Gastrocnemius medialis (tissue), 4 donors: ENCODE results near the gene SDCCAG8. TPM values are rescaled to one million over a fixed set of nuclear protein-coding genes. Genes with fewer than 3 reads are reported as not detected.

ENCODE experiments used
- ATAC-seq, 2 donors: fragments of 150-250 bp; one replicate each; pipeline ENCODE4 v1.9.1; 2016
- DNase-seq, 2 donors: peaks; one replicate each; pipeline ENCODE4 v3.0.0-alpha.2; 2019
- H3K27ac ChIP-seq, 4 donors: fragments of 200-600 bp; sonication (generic); 1 replicate in 1 of 4; 2 replicates in 3 of 4; pipeline ENCODE4 v1.5.1; 2016 to 2018; ENCODE audit warnings: mild to moderate bottlenecking in 2 of 4, moderate library complexity in 1 of 4
- H3K27me3 ChIP-seq, 3 donors: fragments of 200-600 bp; sonication (generic) in 2 of 3; 1 replicate in 1 of 3; 2 replicates in 2 of 3; pipeline versions ENCODE4 v1.5.1 to v1.6.0; 2016 to 2019; ENCODE audit warnings: mild to moderate bottlenecking in 1 of 3, moderate library complexity in 1 of 3
- H3K36me3 ChIP-seq, 2 donors: fragments of 200-600 bp; sonication (generic) in 1 of 2; one replicate each; pipeline ENCODE4 v1.5.1; 2017 to 2018
- H3K4me1 ChIP-seq, 2 donors: fragments of 200-600 bp; sonication (generic) in 1 of 2; one replicate each; pipeline ENCODE4 v1.5.1; 2016 to 2017; ENCODE audit warnings: mild to moderate bottlenecking in 2 of 2
- H3K4me3 ChIP-seq, 4 donors: fragments of 200-600 bp; sonication (generic) in 3 of 4; 1 replicate in 1 of 4; 2 replicates in 3 of 4; pipeline ENCODE4 v1.5.1; 2016 to 2019; ENCODE audit warnings: mild to moderate bottlenecking in 2 of 4
- H3K9me3 ChIP-seq, 3 donors: fragments of 200-600 bp; sonication (generic) in 2 of 3; 1 replicate in 1 of 3; 2 replicates in 2 of 3; pipeline ENCODE4 v1.5.1; 2016 to 2019
- POLR2A ChIP-seq, 2 donors: fragments of 450-650 bp; IDR thresholded peaks; one replicate each; pipeline ENCODE4 v1.6.1; 2017; ENCODE audit warnings: antibody characterized with exemption in 2 of 2, mild to moderate bottlenecking in 2 of 2, moderate library complexity in 2 of 2
- in situ Hi-C, 4 donors: fragments of 200-750 bp; cut with MboI; loops; one replicate each; pipeline versions ENCODE4 v1.15.0 to v1.8.0; 2017; ENCODE audit warnings: low sequenced_read_pairs in 4 of 4
- intact Hi-C: fragments of 100-400 bp; cut with DNase I; formaldehyde crosslinking; loops from one replicate; pipeline ENCODE4 v1.15.1; 2023; ENCODE audit warnings: low total_unique reads
- total RNA-seq, 4 donors: library from RNA; depleted of rRNA; stranded (reverse); fragments of >200 nt; gene quantifications; one replicate each; pipeline versions ENCODE4 v1.1.0 to v1.2.3, GENCODE V29; 2016
- TF ChIP-seq, protein P1 (sequence below), 5 experiments: fragments of 450-650 bp in 3 of 5; fragments of 200-600 bp in 2 of 5; sonication (generic) in 2 of 5; IDR thresholded peaks in 4 of 5; conservative IDR thresholded peaks in 1 of 5; 1 replicate in 4 of 5; 2 replicates in 1 of 5; pipeline ENCODE4 v1.5.1; 2016 to 2019; ENCODE audit warnings: antibody characterized with exemption in 5 of 5, mild to moderate bottlenecking in 3 of 5, moderate library complexity in 3 of 5

SDCCAG8 gene
- total RNA-seq, 4 donors from 2014 or later = 12.3 to 33.9 (median 26.1) TPM

DNA sequence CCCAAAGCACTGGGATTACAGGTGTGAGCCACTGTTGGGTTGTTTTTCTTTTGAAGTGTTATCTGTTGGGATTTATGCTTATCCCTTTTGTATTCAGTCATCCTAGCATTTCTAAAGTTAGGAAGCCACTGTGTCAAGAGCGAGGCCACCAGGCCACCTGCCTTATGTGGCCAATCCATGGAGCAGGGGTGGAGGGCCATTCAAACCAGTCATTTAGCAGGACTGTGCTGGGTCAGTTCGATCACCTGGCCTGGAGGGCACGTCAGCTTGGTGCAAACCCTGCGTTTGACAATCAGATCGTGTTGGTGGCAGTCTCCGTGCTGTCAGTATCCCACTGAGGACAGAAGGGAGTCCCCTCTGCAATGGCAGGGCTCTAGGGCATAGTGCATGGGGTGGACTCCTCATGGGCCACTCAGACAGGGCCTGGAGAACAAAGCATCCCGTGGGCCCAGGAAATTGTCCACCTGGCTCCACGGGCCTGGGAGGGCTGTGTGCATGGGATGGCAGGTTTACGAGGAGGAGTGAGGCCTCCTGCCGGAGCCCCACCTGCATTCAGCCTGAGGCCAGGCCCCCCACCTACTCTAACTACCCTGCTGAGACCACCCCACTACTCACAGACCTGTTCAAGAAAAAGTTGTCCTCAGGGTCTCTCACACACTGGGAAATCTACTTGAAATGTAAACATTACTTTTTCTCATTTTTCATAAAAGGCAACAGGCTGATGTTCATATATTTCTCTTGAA is 242.3 kb downstream of the SDCCAG8 start:
- H3K27me3 ChIP-seq = no peaks in the 10 kb centered on the region
- no peaks in the 10 kb centered on the region for H3K9me3 ChIP-seq
- intact Hi-C loops (no loop called here), in situ Hi-C loops (no loop called here)
- H3K4me1 ChIP-seq = peaks cover 8 to 13% of the 10 kb centered on the region in 2 donors
- H3K36me3 ChIP-seq = peaks cover 0 to 4% of the 10 kb centered on the region in 2 donors
- DNase-seq = no peak
- H3K4me3 ChIP-seq = no peak overlapping the region
- TF ChIP-seq, protein P1, sequence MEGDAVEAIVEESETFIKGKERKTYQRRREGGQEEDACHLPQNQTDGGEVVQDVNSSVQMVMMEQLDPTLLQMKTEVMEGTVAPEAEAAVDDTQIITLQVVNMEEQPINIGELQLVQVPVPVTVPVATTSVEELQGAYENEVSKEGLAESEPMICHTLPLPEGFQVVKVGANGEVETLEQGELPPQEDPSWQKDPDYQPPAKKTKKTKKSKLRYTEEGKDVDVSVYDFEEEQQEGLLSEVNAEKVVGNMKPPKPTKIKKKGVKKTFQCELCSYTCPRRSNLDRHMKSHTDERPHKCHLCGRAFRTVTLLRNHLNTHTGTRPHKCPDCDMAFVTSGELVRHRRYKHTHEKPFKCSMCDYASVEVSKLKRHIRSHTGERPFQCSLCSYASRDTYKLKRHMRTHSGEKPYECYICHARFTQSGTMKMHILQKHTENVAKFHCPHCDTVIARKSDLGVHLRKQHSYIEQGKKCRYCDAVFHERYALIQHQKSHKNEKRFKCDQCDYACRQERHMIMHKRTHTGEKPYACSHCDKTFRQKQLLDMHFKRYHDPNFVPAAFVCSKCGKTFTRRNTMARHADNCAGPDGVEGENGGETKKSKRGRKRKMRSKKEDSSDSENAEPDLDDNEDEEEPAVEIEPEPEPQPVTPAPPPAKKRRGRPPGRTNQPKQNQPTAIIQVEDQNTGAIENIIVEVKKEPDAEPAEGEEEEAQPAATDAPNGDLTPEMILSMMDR (IDR thresholded peaks at IDR 0.05 in 4 of 5, conservative IDR thresholded peaks at IDR 0.05 in 1 of 5) = no peak
- no peak for TF ChIP-seq POLR2A (IDR thresholded peaks at IDR 0.05)
- H3K27ac ChIP-seq = no peak overlapping the region
- ATAC-seq = no peak

DNA sequence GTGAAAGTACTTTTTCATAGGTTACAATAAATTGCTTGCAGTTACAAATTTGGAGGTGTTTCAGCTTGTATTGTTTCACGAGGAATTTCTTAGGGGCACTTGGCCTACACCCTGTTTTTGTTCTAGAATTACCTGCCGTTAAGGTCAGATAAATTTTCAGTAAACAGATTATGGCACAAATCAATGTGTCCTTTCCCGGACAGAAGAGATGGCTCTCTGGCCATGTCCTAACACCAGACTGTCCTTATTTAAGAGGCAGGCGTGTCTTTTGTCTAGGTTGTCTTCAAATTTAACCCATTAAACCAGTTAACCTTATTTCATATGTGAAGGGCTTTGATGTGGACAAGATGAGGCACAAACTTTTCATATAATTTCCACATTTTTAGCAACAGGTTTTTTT is 243.4 kb downstream of the SDCCAG8 start:
- intact Hi-C loops = no loop called here
- Histone ChIP-seq H3K4me3 (no peak overlapping the region), H3K9me3 (no peaks in the 10 kb centered on the region), H3K27ac (no peak overlapping the region), H3K36me3 (peaks cover 0 to 14% of the 10 kb centered on the region in 2 donors), H3K4me1 (peaks cover 8 to 13% of the 10 kb centered on the region in 2 donors), H3K27me3 (no peaks in the 10 kb centered on the region)
- in situ Hi-C loops = no loop called here
- TF ChIP-seq POLR2A (IDR thresholded peaks at IDR 0.05) = no peak
- TF ChIP-seq, protein P1 (IDR thresholded peaks at IDR 0.05 in 4 of 5, conservative IDR thresholded peaks at IDR 0.05 in 1 of 5) = no peak
- no peak for ATAC-seq
- no peak for DNase-seq

DNA sequence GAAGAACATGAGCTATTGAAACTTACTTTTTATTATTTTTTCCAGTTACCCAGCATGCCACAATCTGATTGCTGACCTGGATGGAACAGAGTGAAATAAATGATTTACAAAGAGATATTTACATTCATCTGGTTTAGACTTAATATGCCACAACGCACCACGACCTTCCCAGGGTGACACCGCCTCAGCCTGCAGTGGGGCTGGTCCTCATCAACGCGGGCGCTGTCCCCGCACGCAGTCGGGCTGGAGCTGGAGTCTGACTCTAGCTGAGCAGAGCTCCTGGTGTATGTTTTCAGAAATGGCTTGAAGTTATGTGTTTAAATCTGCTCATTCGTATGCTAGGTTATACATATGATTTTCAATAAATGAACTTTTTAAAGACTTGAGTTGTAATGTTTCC is 243.9 kb downstream of the SDCCAG8 start:
- H3K4me3 ChIP-seq = no peak overlapping the region
- ATAC-seq (no peak), DNase-seq (no peak)
- no peak overlapping the region for H3K27ac ChIP-seq
- no peak for TF ChIP-seq POLR2A (IDR thresholded peaks at IDR 0.05)
- H3K9me3 ChIP-seq = no peaks in the 10 kb centered on the region
- in situ Hi-C loops (no loop called here), intact Hi-C loops (no loop called here)
- H3K27me3 ChIP-seq = no peaks in the 10 kb centered on the region
- H3K36me3 ChIP-seq = peaks cover 0 to 15% of the 10 kb centered on the region in 2 donors
- H3K4me1 ChIP-seq = peaks cover 8 to 13% of the 10 kb centered on the region in 2 donors

DNA sequence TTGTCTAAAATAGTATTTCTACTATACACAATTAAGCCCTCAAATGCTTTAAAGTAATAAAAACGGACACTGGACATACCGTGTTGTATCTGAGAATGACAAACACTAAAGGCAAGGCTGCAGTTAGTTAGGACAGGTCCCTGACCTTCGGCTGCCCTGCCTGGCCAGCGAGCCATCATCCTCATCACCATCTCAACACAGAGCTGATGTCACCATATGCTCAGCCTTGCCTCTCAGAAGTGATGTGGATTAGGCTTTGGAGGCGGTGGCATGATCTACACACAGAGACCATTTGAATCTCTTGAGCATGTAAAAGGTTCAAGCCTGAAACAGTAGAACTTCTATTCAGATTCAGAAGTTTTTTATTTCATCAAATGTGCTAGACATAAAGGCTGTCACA is 244.7 kb downstream of the SDCCAG8 start:
- no peak for ATAC-seq
- Histone ChIP-seq H3K27ac (no peak overlapping the region), H3K4me1 (peaks cover 8 to 9% of the 10 kb centered on the region in 2 donors), H3K9me3 (no peaks in the 10 kb centered on the region), H3K27me3 (no peaks in the 10 kb centered on the region), H3K4me3 (no peak overlapping the region), H3K36me3 (peaks cover 0 to 15% of the 10 kb centered on the region in 2 donors)
- TF ChIP-seq, protein P1 (IDR thresholded peaks at IDR 0.05 in 4 of 5, conservative IDR thresholded peaks at IDR 0.05 in 1 of 5) = no peak
- TF ChIP-seq POLR2A (IDR thresholded peaks at IDR 0.05) = no peak
- in situ Hi-C loops = no loop called here
- intact Hi-C loops = no loop called here
- DNase-seq = no peak

DNA sequence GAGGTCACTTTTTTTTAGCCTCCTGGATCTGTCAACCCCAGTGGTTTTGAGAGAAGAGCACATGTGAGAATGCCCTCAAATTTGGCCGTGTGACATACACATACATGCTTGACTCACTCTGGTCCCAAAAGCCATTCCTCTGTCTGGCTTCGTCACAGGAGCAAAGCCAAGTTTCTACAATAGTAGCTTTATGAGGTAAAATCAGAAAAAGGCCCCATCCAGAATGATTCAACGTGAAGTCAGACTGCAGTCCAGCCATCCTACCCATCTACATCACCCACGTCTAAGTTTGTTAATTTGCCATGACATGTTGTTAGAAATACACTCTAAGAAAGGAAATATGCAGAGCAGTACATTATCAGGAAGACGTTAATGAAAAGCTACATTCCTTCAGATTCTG is 245.2 kb downstream of the SDCCAG8 start:
- TF ChIP-seq, protein P1 (IDR thresholded peaks at IDR 0.05 in 4 of 5, conservative IDR thresholded peaks at IDR 0.05 in 1 of 5) = no peak
- no peak for TF ChIP-seq POLR2A (IDR thresholded peaks at IDR 0.05)
- Histone ChIP-seq H3K4me1 (peaks cover 3 to 4% of the 10 kb centered on the region in 2 donors), H3K27me3 (no peaks in the 10 kb centered on the region), H3K27ac (no peak overlapping the region), H3K36me3 (peaks cover 0 to 15% of the 10 kb centered on the region in 2 donors), H3K4me3 (no peak overlapping the region), H3K9me3 (no peaks in the 10 kb centered on the region)
- no peak for DNase-seq
- ATAC-seq = no peak
- intact Hi-C loops (no loop called here), in situ Hi-C loops (no loop called here)
